ENCODE measurements around the gene PDAP1. TPM values are rescaled to one million over a fixed set of nuclear protein-coding genes. Genes with fewer than 3 reads are reported as not detected.

Gene PDAP1
- total RNA-seq, 1 experiment from 2014 or later = 200 TPM

DNA sequence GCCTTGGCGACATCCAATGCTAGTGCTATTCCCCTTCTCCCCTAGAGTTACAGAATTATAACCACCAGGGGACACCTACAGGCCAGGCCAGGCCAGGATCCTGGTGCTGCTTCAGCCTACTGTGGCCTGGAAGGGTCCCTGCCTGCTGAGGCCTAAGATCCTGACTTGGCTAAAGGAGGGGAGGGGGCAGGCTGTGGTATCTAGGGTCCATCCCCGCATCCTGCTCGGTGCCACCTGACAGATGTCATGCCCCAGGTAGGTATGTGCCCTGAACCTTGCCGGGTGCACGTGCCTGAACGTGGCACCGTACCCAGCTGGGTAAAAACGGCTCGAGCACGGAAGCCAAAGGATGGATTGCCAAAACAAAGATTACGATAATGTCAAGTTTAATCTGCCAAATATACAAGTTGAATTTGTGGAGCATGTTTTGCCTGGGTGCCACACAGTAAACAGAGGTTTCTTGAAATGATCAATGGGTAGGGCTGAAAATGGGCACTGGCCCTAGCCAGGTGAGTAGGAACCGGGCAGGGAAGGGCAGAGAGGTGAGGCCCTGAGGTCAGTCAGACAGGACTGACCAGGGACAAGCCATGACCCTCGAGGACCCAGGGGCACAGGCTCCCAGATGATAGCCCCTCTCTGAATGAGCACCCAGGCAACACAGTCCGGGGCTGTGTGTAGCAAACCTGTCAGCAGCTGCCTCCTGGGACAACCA lies 12.6 kb downstream of the PDAP1 start:
- H3K27ac ChIP-seq (ENCODE audit: low read depth, low read length) = no peak overlapping the region
- H4K20me1 ChIP-seq (ENCODE audit: insufficient read depth) = no peaks in the 10 kb centered on the region
- no peak for DNase-seq (ENCODE audit: low read depth, low spot score)
- H3K36me3 ChIP-seq (ENCODE audit: control insufficient read depth in 1 of 2, insufficient read depth in 2 of 2, low read length in 2 of 2) = peaks cover 37 to 48% of the 10 kb centered on the region in 2 experiments
- ChIA-PET CTCF (no interaction called here), RAD21 (ENCODE audit: low non-redundant PET in 1 of 2, low total read pairs in 2 of 2, uncharacterized antibody in 2 of 2, unreplicated experiment in 2 of 2) (no interaction called here), POLR2A (no interaction called here)
- H3K9ac ChIP-seq (ENCODE audit: low read length) = no peak overlapping the region
- no peak overlapping the region for H3K4me3 ChIP-seq (replicated peaks in 1 of 2; ENCODE audit: low read depth in 1 of 2, low read length in 2 of 2)
- BruUV-seq (replicated peaks) = TSS peak; percentile 92
- no peaks in the 10 kb centered on the region for H3K9me2 ChIP-seq (ENCODE audit: insufficient read depth)
- H2AFZ ChIP-seq (ENCODE audit: low read depth, low read length, poor library complexity, severe bottlenecking) = no peak overlapping the region
- H3K79me2 ChIP-seq (ENCODE audit: insufficient read depth, low read length) = peaks cover 8% of the 10 kb centered on the region; the same call in 1 of the 2 replicates
- H3K4me1 ChIP-seq (ENCODE audit: control insufficient read depth in 1 of 2, insufficient read depth in 2 of 2, low read length in 2 of 2) = peaks cover 0 to 16% of the 10 kb centered on the region in 2 experiments; a peak in 1 of 4 replicates
- no peak for ATAC-seq
- TF ChIP-seq, protein P1, sequence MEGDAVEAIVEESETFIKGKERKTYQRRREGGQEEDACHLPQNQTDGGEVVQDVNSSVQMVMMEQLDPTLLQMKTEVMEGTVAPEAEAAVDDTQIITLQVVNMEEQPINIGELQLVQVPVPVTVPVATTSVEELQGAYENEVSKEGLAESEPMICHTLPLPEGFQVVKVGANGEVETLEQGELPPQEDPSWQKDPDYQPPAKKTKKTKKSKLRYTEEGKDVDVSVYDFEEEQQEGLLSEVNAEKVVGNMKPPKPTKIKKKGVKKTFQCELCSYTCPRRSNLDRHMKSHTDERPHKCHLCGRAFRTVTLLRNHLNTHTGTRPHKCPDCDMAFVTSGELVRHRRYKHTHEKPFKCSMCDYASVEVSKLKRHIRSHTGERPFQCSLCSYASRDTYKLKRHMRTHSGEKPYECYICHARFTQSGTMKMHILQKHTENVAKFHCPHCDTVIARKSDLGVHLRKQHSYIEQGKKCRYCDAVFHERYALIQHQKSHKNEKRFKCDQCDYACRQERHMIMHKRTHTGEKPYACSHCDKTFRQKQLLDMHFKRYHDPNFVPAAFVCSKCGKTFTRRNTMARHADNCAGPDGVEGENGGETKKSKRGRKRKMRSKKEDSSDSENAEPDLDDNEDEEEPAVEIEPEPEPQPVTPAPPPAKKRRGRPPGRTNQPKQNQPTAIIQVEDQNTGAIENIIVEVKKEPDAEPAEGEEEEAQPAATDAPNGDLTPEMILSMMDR (IDR thresholded peaks at IDR 0.05 in 2 of 3, conservative IDR thresholded peaks at IDR 0.05 in 1 of 3; ENCODE audit: borderline replicate concordance in 1 of 3, insufficient read depth in 1 of 3, low read depth in 2 of 3, low read length in 2 of 3) = peak in 1 of 3 experiments; percentile 9; a peak in 1 of 6 replicates
- TF ChIP-seq EZH2phosphoT487 (IDR thresholded peaks at IDR 0.05; ENCODE audit: borderline replicate concordance) (no peak), SP1 (IDR thresholded peaks at IDR 0.05; ENCODE audit: low read depth) (no peak), POLR2AphosphoS5 (IDR thresholded peaks at IDR 0.05; ENCODE audit: low read depth, low read length) (peak; percentile 19; the same call in 1 of the 2 replicates), CEBPB (IDR thresholded peaks at IDR 0.05; ENCODE audit: low read depth) (no peak)
- TF ChIP-seq, protein P2, sequence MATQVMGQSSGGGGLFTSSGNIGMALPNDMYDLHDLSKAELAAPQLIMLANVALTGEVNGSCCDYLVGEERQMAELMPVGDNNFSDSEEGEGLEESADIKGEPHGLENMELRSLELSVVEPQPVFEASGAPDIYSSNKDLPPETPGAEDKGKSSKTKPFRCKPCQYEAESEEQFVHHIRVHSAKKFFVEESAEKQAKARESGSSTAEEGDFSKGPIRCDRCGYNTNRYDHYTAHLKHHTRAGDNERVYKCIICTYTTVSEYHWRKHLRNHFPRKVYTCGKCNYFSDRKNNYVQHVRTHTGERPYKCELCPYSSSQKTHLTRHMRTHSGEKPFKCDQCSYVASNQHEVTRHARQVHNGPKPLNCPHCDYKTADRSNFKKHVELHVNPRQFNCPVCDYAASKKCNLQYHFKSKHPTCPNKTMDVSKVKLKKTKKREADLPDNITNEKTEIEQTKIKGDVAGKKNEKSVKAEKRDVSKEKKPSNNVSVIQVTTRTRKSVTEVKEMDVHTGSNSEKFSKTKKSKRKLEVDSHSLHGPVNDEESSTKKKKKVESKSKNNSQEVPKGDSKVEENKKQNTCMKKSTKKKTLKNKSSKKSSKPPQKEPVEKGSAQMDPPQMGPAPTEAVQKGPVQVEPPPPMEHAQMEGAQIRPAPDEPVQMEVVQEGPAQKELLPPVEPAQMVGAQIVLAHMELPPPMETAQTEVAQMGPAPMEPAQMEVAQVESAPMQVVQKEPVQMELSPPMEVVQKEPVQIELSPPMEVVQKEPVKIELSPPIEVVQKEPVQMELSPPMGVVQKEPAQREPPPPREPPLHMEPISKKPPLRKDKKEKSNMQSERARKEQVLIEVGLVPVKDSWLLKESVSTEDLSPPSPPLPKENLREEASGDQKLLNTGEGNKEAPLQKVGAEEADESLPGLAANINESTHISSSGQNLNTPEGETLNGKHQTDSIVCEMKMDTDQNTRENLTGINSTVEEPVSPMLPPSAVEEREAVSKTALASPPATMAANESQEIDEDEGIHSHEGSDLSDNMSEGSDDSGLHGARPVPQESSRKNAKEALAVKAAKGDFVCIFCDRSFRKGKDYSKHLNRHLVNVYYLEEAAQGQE (IDR thresholded peaks at IDR 0.05; ENCODE audit: low read depth) = no peak
- H3K4me2 ChIP-seq (ENCODE audit: low read length) = no peak overlapping the region
- intact Hi-C loops (cut with micrococcal nuclease) = no loop called here
- H3K27me3 ChIP-seq (ENCODE audit: insufficient read depth, low read length) = no peaks in the 10 kb centered on the region
- no peaks in the 10 kb centered on the region for H3K9me3 ChIP-seq (ENCODE audit: control insufficient read depth in 1 of 2, insufficient read depth in 1 of 2, low read depth in 1 of 2, low read length in 2 of 2)
